Right renal cortex interstitium (tissue), 3 donors: ENCODE data around the gene GLO1. TPM values are rescaled to one million over a fixed set of nuclear protein-coding genes. Genes with fewer than 3 reads are reported as not detected.
A peak's percentile ranks its signal among the peaks of the same experiment; 100 is the strongest.

ENCODE experiments used
- DNase-seq, 3 donors: peaks; one replicate each; pipeline ENCODE4 v3.0.0-alpha.2; 2013; ENCODE audit warnings: low read depth in 3 of 3, low spot score in 2 of 3
- polyA plus RNA-seq, 3 donors: library from polyadenylated mRNA; unstranded; fragments of 120-200 nt; gene quantifications; one replicate each; pipeline ENCODE4 v1.2.1, GENCODE V29; 2013; ENCODE audit not compliant: insufficient read length in 3 of 3

Gene GLO1
- polyA plus RNA-seq = 100 to 1,000 TPM; 154 to 173 (median 168) TPM

GRCh38 chr6:38702558-38703397, at the start of gene GLO1:
Gene GLO1 (minus strand): TSS chr6:38703145. CDS start chr6:38703054, 91 bp downstream.
- peak; percentile 93 to 96 (median 94) for DNase-seq

- no peak for DNase-seq
Observed at GRCh38 chr6:38750968-38751615, 48.1 kb upstream of the GLO1 start.

- no peak for DNase-seq
Observed at GRCh38 chr6:38749473-38749872, 46.5 kb upstream of the GLO1 start.

- no peak for DNase-seq
Observed at GRCh38 chr6:38739532-38739931, 36.6 kb upstream of the GLO1 start.

- no peak for DNase-seq
Observed at GRCh38 chr6:38738261-38738660, 35.3 kb upstream of the GLO1 start.

GRCh38 chr6:38736951-38737350, 34.0 kb upstream of the GLO1 start:
- no peak for DNase-seq

- DNase-seq = no peak
Observed at GRCh38 chr6:38730140-38730862, 27.4 kb upstream of the GLO1 start.

- DNase-seq = no peak
Observed at GRCh38 chr6:38728203-38728602, 25.3 kb upstream of the GLO1 start.

- DNase-seq = no peak
Observed at GRCh38 chr6:38725414-38726183, 22.7 kb upstream of the GLO1 start.

- no peak for DNase-seq
Observed at GRCh38 chr6:38724343-38724742, 21.4 kb upstream of the GLO1 start.

GRCh38 chr6:38723783-38724182, 20.8 kb upstream of the GLO1 start:
- no peak for DNase-seq

GRCh38 chr6:38722727-38723334, 19.9 kb upstream of the GLO1 start:
- no peak for DNase-seq

- no peak for DNase-seq
Observed at GRCh38 chr6:38722038-38722437, 19.1 kb upstream of the GLO1 start.

- no peak for DNase-seq
Observed at GRCh38 chr6:38720295-38720694, 17.4 kb upstream of the GLO1 start.

- no peak for DNase-seq
Observed at GRCh38 chr6:38719358-38719757, 16.4 kb upstream of the GLO1 start.

GRCh38 chr6:38716825-38717224, 13.9 kb upstream of the GLO1 start:
- no peak for DNase-seq

GRCh38 chr6:38715016-38715689, 12.2 kb upstream of the GLO1 start, which contains the start of gene DNAH8:
Gene DNAH8 (plus strand): TSS chr6:38715311. CDS start chr6:38722810, 7,499 bp downstream.
- no peak for DNase-seq

- no peak for DNase-seq
Observed at GRCh38 chr6:38714239-38715015, 11.5 kb upstream of the GLO1 start.

GRCh38 chr6:38713812-38714211, 10.9 kb upstream of the GLO1 start:
- no peak for DNase-seq
